Testis (tissue), 2 donors: Measurements from ENCODE around the gene ANO3.

Experiments
- POLR2A ChIP-seq: fragments of 450-650 bp; IDR thresholded peaks from one replicate; pipeline ENCODE4 v1.6.1; 2017; ENCODE audit warnings: antibody characterized with exemption, mild to moderate bottlenecking, moderate library complexity
- TF ChIP-seq, protein P1 (sequence below), 3 experiments: fragments of 450-650 bp in 2 of 3; fragments of 200-600 bp in 1 of 3; sonication (generic) in 1 of 3; IDR thresholded peaks; one replicate each; pipeline ENCODE4 v1.5.1; 2016 to 2019; ENCODE audit warnings: antibody characterized with exemption in 3 of 3, mild to moderate bottlenecking in 2 of 3, moderate library complexity in 1 of 3

DNA sequence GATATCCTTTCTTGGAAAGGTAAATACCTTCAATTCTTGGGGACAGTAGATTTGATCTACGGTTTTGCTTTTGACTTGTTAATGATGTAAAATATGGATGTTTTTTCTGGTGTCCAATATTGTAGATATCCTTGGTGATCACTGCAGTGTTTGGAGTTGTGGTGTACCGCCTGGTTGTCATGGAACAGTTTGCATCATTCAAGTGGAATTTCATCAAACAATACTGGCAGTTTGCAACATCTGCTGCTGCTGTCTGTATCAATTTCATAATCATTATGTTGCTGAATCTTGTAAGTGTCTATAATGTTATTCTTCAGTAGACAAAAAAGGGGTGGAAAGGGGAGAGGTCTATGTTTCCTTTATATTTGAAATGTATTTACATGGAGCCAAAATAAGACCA lies 267.5 kb downstream of the ANO3 start:
- TF ChIP-seq, protein P1, sequence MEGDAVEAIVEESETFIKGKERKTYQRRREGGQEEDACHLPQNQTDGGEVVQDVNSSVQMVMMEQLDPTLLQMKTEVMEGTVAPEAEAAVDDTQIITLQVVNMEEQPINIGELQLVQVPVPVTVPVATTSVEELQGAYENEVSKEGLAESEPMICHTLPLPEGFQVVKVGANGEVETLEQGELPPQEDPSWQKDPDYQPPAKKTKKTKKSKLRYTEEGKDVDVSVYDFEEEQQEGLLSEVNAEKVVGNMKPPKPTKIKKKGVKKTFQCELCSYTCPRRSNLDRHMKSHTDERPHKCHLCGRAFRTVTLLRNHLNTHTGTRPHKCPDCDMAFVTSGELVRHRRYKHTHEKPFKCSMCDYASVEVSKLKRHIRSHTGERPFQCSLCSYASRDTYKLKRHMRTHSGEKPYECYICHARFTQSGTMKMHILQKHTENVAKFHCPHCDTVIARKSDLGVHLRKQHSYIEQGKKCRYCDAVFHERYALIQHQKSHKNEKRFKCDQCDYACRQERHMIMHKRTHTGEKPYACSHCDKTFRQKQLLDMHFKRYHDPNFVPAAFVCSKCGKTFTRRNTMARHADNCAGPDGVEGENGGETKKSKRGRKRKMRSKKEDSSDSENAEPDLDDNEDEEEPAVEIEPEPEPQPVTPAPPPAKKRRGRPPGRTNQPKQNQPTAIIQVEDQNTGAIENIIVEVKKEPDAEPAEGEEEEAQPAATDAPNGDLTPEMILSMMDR (IDR thresholded peaks at IDR 0.05) = no peak
- no peak for TF ChIP-seq POLR2A
